NOMO-1 (cell line): Measurements from ENCODE around the gene EVC.
A peak's percentile ranks its signal among the peaks of the same experiment; 100 is the strongest.
"Not testable (repeated sequence)": the region's sequence is repeated elsewhere in the genome, so short reads cannot be mapped to it uniquely, and the experiment has no call there.

ENCODE experiments used
- DNase-seq, 2 experiments: peaks; one replicate each; lab custom pipeline; 2025; ENCODE audit not compliant: unreplicated experiment in 2 of 2; lab: John Stamatoyannopoulos, UW

The EVC gene

DNA sequence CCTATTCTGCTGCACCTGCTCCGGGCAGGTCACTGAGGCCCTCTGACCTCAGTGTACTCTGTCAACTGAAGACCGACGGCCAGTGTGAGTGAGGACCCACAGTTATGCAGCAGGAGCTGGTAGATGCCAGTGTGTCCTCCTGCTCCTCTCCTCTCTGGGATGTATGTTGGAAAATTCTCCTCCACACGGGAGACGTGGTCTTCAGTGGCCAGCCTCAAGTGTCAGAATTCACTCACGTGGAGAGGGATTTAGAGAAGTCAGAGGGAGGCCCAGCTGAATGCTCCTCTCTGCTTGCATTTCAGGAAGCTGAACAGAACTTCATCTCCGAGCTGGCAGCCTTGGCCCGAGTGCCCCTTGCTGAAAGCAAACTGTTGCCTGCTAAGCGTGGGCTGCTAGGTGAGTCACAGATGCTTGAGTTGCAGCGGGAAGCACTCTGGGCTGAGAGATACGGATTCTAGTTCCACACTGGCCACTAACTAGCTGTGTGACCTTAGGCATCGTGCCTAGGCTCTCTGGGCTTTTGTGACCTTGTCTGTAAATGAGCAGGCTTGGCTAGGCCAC, 98.3 kb downstream of the EVC start:
- no peak for DNase-seq

GRCh38 chr4:5810151-5810550, 99.2 kb downstream of the EVC start:
- no peak for DNase-seq

DNA sequence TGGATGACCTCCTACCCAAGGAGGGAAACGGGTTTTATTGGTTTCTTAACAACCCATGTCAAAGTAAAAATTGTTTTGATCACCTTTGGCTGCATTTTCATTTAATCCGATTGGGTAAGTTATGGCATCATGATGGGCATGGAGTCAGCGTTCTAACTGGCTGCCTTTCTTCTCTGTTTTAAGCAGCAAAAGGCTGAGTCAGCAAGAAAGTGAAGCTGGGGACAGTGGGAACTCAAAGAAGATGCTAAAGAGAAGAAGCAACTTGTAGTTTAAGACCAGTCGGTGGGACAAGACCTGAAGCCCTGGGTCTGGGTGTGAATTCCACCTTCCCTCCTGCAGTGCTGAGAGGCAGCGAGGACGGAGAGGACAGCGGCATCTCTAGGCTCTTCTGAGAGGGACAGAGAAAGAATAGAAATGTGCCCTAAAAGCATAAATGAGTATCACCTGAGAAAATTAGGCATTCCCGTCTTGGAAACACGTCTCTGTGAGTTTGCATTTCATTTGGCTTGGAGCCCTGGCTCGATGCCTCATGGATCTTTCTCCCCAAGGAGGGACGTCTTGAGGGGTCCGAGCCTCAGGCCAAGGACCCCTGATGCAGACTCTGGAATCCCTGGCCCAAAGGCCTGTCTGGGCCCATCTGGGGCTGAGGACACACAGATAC, 99.9 kb downstream of the EVC start:
- DNase-seq = no peak

DNA sequence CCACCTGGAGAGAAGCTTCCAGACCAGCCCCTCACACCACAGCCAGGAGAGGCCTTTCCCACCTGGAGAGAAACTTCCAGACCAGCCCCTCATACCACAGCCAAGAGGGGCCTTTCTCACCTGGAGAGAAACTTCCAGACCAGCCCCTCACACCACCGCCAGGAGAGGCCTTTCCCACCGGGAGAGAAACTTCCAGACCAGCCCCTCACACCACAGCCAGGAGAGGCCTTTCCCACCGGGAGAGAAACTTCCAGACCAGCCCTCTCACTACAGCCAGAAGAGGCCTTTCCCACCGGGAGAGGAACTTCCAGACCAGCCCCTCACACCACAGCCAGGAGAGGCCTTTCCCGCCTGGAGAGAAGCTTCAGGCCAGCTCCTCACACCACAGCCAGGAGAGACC, 101.1 kb downstream of the EVC start:
- not testable (repeated sequence) for DNase-seq

GRCh38 chr4:5812506-5813229, 101.7 kb downstream of the EVC start:
- peak; percentile 42 to 64 for DNase-seq

- no peak for DNase-seq
Observed at GRCh38 chr4:5813882-5814255, 102.9 kb downstream of the EVC start.

DNA sequence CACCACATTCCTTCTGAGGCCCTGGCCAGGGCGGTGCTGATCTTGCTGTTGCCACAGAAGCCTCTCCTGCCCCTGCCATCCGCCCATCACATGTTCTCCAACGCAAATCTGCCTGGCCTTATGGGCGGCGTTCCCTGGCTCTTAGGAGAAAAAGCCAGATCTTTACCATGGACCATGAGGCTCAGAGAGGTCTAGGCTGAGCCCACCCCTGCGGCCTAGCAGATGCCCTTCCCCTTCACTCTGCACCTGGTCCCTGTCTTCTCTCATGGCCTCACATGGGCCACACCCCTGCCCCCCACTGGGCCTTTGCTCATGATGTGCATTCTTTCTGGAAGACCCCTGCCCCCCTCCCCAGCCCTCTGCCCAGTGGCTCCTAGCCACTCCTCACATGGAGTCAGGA, 103.4 kb downstream of the EVC start:
- no peak for DNase-seq

DNA sequence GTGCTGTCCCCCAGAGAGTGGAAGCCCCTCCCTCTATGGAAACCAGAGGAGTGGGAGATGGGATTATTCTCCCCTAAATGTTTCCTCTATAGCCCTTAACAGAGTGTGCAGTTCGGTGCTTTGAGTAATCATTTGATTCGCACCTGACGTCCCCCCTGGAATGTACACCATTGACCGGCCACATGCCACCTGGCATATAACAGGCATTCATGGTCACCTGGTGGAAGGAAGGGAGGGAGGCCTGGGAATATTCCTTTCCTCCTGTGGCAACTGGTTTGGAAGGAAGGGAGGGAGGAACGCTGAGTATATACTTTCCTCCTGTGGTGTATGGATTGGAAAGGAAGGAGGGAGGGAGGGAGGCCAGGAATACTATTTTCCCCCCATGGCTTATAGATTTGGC, 104.6 kb downstream of the EVC start:
- no peak for DNase-seq

GRCh38 chr4:5816101-5816500, 105.1 kb downstream of the EVC start:
- no peak for DNase-seq

DNA sequence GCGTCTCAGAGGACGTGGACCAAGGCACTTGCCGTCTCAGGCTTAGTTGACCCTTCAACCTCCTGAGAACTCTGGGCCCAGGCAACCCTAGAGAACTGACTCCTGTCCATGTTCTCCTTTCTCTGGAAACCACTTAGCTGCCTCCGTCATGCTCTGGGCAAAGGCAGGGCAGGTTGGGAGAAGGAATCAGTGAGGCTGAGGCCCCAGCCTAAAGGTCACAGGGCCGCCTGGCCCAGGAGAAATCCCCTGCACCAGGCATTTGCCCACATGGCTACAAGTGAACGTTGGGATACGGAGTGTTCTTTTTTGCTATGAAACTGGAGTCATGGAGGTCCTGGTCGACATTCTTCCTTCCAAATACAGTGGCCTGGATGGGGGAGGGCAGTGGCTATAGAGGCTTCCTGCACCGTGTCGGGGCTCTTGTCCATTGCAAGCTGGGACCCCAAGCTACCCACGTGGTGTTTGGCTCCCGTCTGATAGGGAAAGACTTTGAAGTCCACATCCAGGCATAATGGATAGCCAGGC, 105.9 kb downstream of the EVC start:
- DNase-seq = no peak

- no peak for DNase-seq
Observed at GRCh38 chr4:5821665-5822358, 110.8 kb downstream of the EVC start.

- no peak for DNase-seq
Observed at GRCh38 chr4:5822619-5823018, 111.6 kb downstream of the EVC start.

- DNase-seq = no peak
Observed at GRCh38 chr4:5823542-5824211, 112.7 kb downstream of the EVC start.

DNA sequence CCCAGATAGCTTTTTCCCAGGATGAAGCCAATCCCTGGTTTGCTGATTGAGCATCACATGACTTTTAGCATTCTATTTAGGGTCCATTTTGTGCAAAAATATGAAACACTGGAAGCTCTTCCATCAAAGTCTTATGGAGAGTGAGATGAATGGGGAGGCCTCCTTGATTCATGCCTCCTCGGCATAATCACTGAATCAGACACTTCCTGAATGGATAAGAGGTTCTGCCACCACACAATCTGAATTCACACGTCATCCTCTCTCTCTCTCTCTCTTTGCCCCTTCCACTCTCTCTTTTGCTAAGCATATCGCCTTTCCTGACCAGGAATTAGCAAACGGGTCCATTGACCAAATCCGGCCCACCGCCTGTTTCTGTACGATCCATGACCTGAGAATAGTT, 113.2 kb downstream of the EVC start:
- no peak for DNase-seq

DNA sequence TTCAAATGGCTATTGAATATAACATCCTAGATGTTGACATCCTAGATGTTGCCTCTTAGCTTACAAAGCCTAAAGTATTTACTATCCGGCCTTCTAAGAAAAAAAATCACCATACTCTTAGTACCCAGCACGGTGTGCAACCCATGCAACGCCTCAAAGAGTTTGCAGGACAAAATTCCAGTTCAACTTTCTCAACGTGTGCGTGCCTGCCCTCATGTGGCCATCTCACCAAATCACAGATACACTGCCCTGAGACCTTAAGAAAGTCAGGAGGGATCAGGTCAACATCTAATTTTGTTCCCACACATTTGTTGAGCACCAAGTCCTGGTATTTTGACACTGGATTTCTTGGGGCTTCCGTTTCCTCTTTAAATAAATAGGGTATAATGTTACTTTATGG, 113.6 kb downstream of the EVC start:
- no peak for DNase-seq

DNA sequence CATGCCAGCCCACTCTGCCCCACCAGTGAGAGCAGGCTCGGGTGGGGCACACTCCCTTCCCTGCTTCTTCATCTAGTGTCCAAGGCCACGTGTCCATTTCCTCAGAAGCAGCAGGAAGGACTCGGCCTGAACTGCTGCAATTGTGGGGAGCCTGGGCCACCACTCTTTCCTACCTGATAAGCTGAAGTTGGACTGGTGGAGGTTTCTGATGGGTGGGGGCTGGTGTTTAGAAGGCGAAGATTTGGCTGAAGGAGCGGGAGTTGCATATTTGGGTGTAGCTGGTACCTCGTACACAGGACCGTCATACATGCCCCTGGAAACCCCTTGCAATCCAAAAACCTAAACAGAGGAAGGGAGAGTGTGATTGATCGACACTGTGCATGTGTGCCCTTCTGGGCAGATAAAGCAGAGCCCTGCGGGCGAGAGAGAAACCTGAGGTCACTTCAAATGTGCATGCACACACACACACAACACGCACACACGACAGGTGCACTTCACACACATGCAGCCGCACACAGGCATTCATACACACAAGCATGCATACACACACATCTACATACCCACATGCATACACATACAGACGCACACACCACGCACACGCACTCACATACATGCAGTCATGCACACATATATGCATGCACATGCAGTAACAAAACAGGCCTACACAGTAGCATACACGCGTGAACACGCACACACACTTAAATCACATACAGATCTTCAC, 114.5 kb downstream of the EVC start:
- no peak for DNase-seq

DNA sequence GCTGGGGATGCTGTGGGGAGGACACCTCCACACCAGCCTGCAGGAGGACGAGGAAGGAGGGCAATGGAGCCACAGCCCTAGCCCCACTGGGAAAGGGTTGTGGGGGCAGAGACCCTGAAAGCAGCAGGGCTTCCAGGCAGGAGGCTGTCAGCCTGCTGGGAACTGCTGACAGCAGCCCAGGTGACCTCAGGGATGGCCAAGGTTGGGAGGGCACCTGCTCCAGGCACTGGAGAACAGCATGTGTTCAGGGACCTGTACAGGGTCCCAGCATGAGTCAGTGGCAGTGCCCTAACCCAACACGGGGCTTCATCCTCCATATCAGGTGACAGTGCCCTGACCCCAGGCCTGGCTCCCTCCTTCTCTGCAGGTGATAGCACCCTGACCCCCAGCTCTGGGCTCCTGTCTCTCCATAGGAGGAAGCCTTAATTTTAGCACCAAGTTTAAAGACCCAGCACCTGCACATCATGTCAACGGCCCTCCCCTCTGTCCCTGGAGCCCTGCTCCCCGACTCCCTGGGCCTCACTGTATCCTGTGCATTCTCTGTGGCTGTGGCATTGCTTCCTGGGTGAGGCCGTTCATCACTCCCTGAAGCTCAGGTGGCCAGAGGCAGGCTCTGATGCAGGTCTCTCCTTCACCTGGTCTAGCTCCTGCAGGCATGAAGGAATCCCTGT, 115.6 kb downstream of the EVC start:
- DNase-seq = no peak

DNA sequence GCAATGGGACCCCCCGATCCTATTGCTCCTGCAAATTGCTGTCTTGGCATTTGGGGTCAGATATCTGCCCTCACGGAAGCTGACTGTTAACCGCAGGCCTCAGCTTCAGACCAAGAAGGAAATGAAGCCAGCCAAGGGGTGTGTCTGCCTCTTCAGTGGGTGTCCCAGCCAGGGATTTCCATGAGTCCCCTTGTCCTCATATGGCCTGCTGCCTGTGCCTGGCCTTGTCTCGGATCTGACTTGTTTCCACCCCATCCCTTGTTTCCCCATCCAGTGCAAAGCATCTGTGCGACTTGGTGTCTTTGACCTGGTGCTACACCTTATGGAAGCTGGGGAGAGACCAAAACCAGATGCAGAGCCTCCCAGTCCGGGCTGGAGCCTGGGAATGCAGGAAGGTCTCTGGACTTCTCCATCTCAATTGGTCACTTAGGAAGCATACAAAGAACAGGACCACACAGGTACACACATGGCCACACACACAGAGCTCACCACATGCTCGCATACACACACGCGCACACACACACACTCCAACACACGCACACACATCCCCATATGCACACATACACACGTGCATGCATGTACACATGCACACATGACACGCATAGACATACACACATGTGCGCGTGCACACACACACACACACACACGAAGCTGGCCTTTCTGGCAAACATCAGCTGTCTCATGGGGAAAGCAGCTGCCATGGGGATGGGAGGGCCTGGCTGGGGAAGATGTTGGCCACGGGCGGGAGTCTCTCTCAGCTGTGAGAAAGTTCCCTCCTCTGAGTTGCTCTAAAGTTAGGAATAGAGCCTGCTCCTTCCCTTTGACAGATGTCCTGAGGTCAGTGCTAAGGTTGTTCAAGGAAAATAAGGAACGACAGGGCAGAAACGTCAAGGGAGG, 116.4 kb downstream of the EVC start:
- no peak for DNase-seq

- no peak for DNase-seq
Observed at GRCh38 chr4:5828005-5828391, 117.0 kb downstream of the EVC start.
